Measurements from ENCODE around the gene OGFR. TPM values are rescaled to one million over a fixed set of nuclear protein-coding genes. Genes with fewer than 3 reads are reported as not detected.

Gene OGFR
- polyA plus RNA-seq, 3 donors = 47.8 to 114 (median 79.3) TPM

DNA sequence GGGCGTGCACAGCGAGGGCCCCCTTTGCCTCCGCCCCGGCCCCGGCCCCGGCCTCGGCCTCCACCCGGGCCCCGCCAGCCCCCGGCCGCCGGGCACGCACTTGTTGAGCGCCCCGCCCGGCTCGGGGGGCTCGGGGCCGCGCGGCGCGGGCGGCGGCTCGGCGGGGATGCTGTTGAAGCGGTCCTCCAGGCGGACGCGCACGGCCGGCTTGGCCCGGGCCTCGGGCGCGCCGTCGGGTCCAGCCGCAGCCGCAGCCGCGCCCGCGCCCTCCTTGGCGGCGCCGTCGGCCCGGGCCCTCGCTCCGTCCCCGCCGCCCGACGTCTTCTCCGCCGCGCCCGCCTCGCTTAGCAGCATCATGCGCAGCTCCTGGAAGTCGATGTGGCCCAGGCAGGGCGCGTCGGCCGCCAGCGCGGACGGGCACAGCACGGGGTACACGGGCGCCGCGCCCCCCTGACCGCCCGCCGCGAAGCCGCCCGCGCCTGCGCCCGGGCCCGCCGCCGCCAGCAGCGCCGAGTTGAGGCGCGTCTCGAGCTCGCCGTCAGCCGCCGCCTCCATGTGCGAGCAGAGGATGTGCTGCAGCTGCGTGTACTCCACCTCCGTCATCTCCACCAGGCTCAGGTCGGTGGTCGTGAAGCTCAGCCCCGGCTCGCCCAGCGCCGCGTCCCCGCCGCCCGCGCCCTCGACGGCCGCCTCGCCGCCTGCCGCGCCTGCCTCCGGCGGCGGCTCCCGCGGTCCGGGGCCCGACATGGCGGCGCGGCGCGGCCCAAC lies 56.5 kb downstream of the OGFR start:
- Mint-ChIP-seq H3K4me1 (peaks cover 15% of the 10 kb centered on the region), H3K9me3 (peaks cover 3 to 15% (median 4%) of the 10 kb centered on the region in 7 donors), H3K4me3 (peak overlapping the region; percentile 59 to 65), H3K27me3 (ENCODE audit: low read depth in 3 of 3) (peaks cover 20 to 28% (median 27%) of the 10 kb centered on the region in 3 donors), H3K36me3 (peaks cover 29 to 35% of the 10 kb centered on the region in 2 donors), H3K27ac (no peak overlapping the region)
- TF ChIP-seq, protein P1, sequence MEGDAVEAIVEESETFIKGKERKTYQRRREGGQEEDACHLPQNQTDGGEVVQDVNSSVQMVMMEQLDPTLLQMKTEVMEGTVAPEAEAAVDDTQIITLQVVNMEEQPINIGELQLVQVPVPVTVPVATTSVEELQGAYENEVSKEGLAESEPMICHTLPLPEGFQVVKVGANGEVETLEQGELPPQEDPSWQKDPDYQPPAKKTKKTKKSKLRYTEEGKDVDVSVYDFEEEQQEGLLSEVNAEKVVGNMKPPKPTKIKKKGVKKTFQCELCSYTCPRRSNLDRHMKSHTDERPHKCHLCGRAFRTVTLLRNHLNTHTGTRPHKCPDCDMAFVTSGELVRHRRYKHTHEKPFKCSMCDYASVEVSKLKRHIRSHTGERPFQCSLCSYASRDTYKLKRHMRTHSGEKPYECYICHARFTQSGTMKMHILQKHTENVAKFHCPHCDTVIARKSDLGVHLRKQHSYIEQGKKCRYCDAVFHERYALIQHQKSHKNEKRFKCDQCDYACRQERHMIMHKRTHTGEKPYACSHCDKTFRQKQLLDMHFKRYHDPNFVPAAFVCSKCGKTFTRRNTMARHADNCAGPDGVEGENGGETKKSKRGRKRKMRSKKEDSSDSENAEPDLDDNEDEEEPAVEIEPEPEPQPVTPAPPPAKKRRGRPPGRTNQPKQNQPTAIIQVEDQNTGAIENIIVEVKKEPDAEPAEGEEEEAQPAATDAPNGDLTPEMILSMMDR (IDR thresholded peaks at IDR 0.05) = no peak
- peak overlapping the region in 2 of 3 experiments; percentile 24 to 59 for H3K4me3 ChIP-seq (replicated peaks in 1 of 3; ENCODE audit: low read depth in 2 of 3, low read length in 3 of 3)
- H4K20me1 ChIP-seq (ENCODE audit: insufficient read depth, low read length) = peaks cover 21% of the 10 kb centered on the region
- H2AFZ ChIP-seq (ENCODE audit: insufficient read depth, low read depth, low read length, poor library complexity, severe bottlenecking) = peak overlapping the region; percentile 53
- H3K4me2 ChIP-seq (replicated peaks; ENCODE audit: extremely low read depth, low read length, poor library complexity, severe bottlenecking) = peak overlapping the region; percentile 64
- 1% methylated on average over 128 of the region's 129 CpGs for WGBS (ENCODE audit: insufficient coverage)
- H3K9me3 ChIP-seq (replicated peaks in 1 of 2; ENCODE audit: control insufficient read depth in 1 of 2, insufficient read depth in 1 of 2, low read length in 2 of 2) = peaks cover 2 to 4% of the 10 kb centered on the region in 2 donors
- H3K4me1 ChIP-seq (ENCODE audit: control insufficient read depth in 1 of 2, insufficient read depth in 2 of 2, low read length in 2 of 2) = peaks cover 10 to 13% of the 10 kb centered on the region in 2 donors
- H3K27me3 ChIP-seq (ENCODE audit: control insufficient read depth in 2 of 2, insufficient read depth in 2 of 2, low read length in 2 of 2) = peaks cover 8 to 12% of the 10 kb centered on the region in 2 donors
- H3K36me3 ChIP-seq (replicated peaks in 1 of 2; ENCODE audit: control insufficient read depth in 1 of 2, insufficient read depth in 2 of 2, low read length in 2 of 2) = peaks cover 9 to 14% of the 10 kb centered on the region in 2 donors
- H3K27ac ChIP-seq (ENCODE audit: low read depth in 1 of 2, low read length in 2 of 2) = no peak overlapping the region
- peaks cover 13% of the 10 kb centered on the region for H3K79me2 ChIP-seq (ENCODE audit: insufficient read depth, low read length)
- intact Hi-C loops (cut with micrococcal nuclease) = loop anchor here in 1 of 2 donors (5.0 kb wide), 2 partner anchors 259 to 794 kb away; partner anchors contain the start of gene TAF4
- H3K9ac ChIP-seq (ENCODE audit: insufficient read depth, low read length, poor library complexity, severe bottlenecking) = no peak overlapping the region
- peak; percentile 6 to 25 (median 9) for DNase-seq

DNA sequence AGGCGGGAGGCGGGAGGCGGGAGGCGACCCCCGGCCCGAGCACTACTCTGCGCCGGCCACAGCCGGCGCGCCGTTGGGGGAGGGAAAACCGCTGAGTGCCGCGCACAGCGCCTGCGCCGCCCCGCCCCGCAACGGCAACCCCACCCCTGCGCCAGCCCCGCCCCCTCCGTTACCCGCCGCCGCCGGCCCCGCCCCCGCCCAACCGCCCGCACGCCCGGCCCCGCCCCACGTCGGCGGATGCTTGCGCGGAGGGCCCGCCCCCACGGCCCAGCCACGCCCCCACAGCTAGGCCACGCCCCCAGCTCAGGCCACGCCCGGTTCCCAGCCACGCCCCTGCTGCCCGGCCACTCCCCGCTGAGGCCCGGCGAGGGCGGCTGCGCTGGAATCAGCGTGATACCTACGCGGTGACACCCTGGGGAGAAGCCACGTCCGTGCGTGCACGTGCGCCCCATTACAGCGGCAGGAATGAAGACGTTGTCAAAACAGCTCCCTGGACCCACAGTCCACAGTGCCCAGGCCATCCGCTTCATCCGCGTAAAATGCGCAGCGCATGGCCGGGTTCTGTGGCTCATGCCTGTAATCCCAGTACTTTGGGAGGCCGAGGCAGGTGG lies 57.2 kb downstream of the OGFR start, which contains the start of gene TCFL5:
TCFL5 (minus strand) TSS at position 97 of the 611 bp plus-strand sequence. CDS start 152 bp downstream, outside the sequence.
- Histone ChIP-seq H4K20me1 (ENCODE audit: insufficient read depth, low read length) (peaks cover 21% of the 10 kb centered on the region), H3K79me2 (ENCODE audit: insufficient read depth, low read length) (peaks cover 13% of the 10 kb centered on the region), H3K4me3 (replicated peaks in 1 of 3; ENCODE audit: low read depth in 2 of 3, low read length in 3 of 3) (peak within 1 kb of the TSS in 2 of 3 experiments; percentile 24 to 59), H3K4me1 (ENCODE audit: control insufficient read depth in 1 of 2, insufficient read depth in 2 of 2, low read length in 2 of 2) (peaks cover 10 to 13% of the 10 kb centered on the region in 2 donors), H2AFZ (ENCODE audit: insufficient read depth, low read depth, low read length, poor library complexity, severe bottlenecking) (peak within 1 kb of the TSS; percentile 53), H3K27me3 (ENCODE audit: control insufficient read depth in 2 of 2, insufficient read depth in 2 of 2, low read length in 2 of 2) (peaks cover 8 to 12% of the 10 kb centered on the region in 2 donors), H3K27ac (ENCODE audit: low read depth in 1 of 2, low read length in 2 of 2) (no peak within 1 kb of the TSS), H3K36me3 (replicated peaks in 1 of 2; ENCODE audit: control insufficient read depth in 1 of 2, insufficient read depth in 2 of 2, low read length in 2 of 2) (peaks cover 6 to 12% of the 10 kb centered on the region in 2 donors), H3K9me3 (replicated peaks in 1 of 2; ENCODE audit: control insufficient read depth in 1 of 2, insufficient read depth in 1 of 2, low read length in 2 of 2) (peaks cover 2 to 4% of the 10 kb centered on the region in 2 donors), H3K9ac (ENCODE audit: insufficient read depth, low read length, poor library complexity, severe bottlenecking) (no peak within 1 kb of the TSS), H3K4me2 (replicated peaks; ENCODE audit: extremely low read depth, low read length, poor library complexity, severe bottlenecking) (peak within 1 kb of the TSS; percentile 64)
- Mint-ChIP-seq H3K27ac (peak within 1 kb of the TSS in 3 of 7 donors; percentile 23 to 66 (median 30)), H3K36me3 (peaks cover 23 to 32% of the 10 kb centered on the region in 2 donors), H3K9me3 (peaks cover 3 to 15% (median 4%) of the 10 kb centered on the region in 7 donors), H3K27me3 (ENCODE audit: low read depth in 3 of 3) (peaks cover 20 to 28% (median 27%) of the 10 kb centered on the region in 3 donors), H3K4me1 (peaks cover 15% of the 10 kb centered on the region), H3K4me3 (peak within 1 kb of the TSS; percentile 69 to 82)
- TF ChIP-seq, protein P1 (IDR thresholded peaks at IDR 0.05) = no peak
- 14% methylated on average over 49 of the region's 70 CpGs for WGBS (ENCODE audit: insufficient coverage)
- intact Hi-C loops (cut with micrococcal nuclease) = loop anchor here in 1 of 2 donors (5.0 kb wide), 2 partner anchors 260 to 795 kb away; partner anchors contain the start of gene TAF4
- peak; percentile 84 to 92 (median 84) for DNase-seq
